Subcutaneous adipose tissue (tissue), 4 donors: Measurements from ENCODE around the gene NOL3. TPM values are rescaled to one million over a fixed set of nuclear protein-coding genes. Genes with fewer than 3 reads are reported as not detected.

Experiments used
- CTCF ChIP-seq: fragments of 450-650 bp; IDR thresholded peaks from one replicate; pipeline ENCODE4 v1.5.1; 2016; ENCODE audit warnings: low read depth, mild to moderate bottlenecking, control low read depth, antibody characterized with exemption, moderate library complexity
- total RNA-seq, 4 donors: library from RNA; depleted of rRNA; stranded (reverse); fragments of >200 nt; gene quantifications; one replicate each; pipeline ENCODE4 v1.1.0, GENCODE V29; 2016

The NOL3 gene
- total RNA-seq, 4 donors from 2014 or later = 22.9 to 106 (median 57.4) TPM

GRCh38 chr16:67206838-67207248, 36.5 kb downstream of the NOL3 start:
- no peak for TF ChIP-seq CTCF

- TF ChIP-seq CTCF = no peak
Measured at GRCh38 chr16:67207249-67208091, 37.1 kb downstream of the NOL3 start.

- TF ChIP-seq CTCF = no peak
Measured at GRCh38 chr16:67208154-67208896, 38.0 kb downstream of the NOL3 start.

- no peak for TF ChIP-seq CTCF
Measured at GRCh38 chr16:67209565-67209964, 39.2 kb downstream of the NOL3 start.

GRCh38 chr16:67210069-67210937, 40.0 kb downstream of the NOL3 start:
- no peak for TF ChIP-seq CTCF

GRCh38 chr16:67211674-67212073, 41.3 kb downstream of the NOL3 start:
- no peak for TF ChIP-seq CTCF
